Fibroblast of lung (primary cell): ENCODE data around the gene OR1J4. TPM values are rescaled to one million over a fixed set of nuclear protein-coding genes. Genes with fewer than 3 reads are reported as not detected.

Source experiments
- DNase-seq, 2 donors: peaks; one replicate each; pipeline versions ENCODE4 v3.0.0 to v3.0.0-alpha.2; 2010; ENCODE audit warnings: low read depth in 2 of 2
- H2AFZ ChIP-seq: 2 replicates; pipeline ENCODE4 v1.5.1; 2012; ENCODE audit warnings: low read length, control low read depth, inconsistent platforms
- H3K27ac ChIP-seq: 2 replicates; pipeline ENCODE4 v1.5.1; 2011; ENCODE audit warnings: low read length, control low read depth; ENCODE audit not compliant: insufficient read depth
- H3K27me3 ChIP-seq: 2 replicates; pipeline ENCODE4 v1.5.1; 2011; ENCODE audit warnings: mild to moderate bottlenecking, low read length; ENCODE audit not compliant: control insufficient read depth, insufficient read depth
- H3K36me3 ChIP-seq: 2 replicates; pipeline ENCODE4 v1.5.1; 2011; ENCODE audit warnings: low read length; ENCODE audit not compliant: control insufficient read depth, insufficient read depth
- H3K4me1 ChIP-seq: 2 replicates; pipeline ENCODE4 v1.5.1; 2011; ENCODE audit warnings: low read length; ENCODE audit not compliant: control insufficient read depth, insufficient read depth; ENCODE audit errors: extremely low read depth
- H3K4me2 ChIP-seq: 2 replicates; pipeline ENCODE4 v1.5.1; 2011; ENCODE audit warnings: low read length, control low read depth; ENCODE audit not compliant: insufficient read depth; ENCODE audit errors: extremely low read depth
- H3K4me3 ChIP-seq, 4 experiments: fragments of 200-600 bp in 1 of 4; sonication (generic) in 1 of 4; replicated peaks in 1 of 4; 2 replicates each; pipeline ENCODE4 v1.5.1; 2011 to 2016; ENCODE audit warnings: low read length in 4 of 4, low read depth in 3 of 4, mild to moderate bottlenecking in 3 of 4, control low read depth in 2 of 4, inconsistent platforms in 1 of 4, mixed read lengths in 1 of 4; ENCODE audit not compliant: insufficient read depth in 1 of 4; ENCODE audit errors: control extremely low read depth in 1 of 4
- H3K79me2 ChIP-seq: 2 replicates; pipeline ENCODE4 v1.5.1; 2012; ENCODE audit warnings: mild to moderate bottlenecking, low read length, inconsistent platforms; ENCODE audit not compliant: control insufficient read depth, insufficient read depth
- H3K9ac ChIP-seq: 2 replicates; pipeline ENCODE4 v1.5.1; 2011; ENCODE audit warnings: mild to moderate bottlenecking, low read length, control low read depth; ENCODE audit not compliant: insufficient read depth
- H3K9me3 ChIP-seq: 2 replicates; pipeline ENCODE4 v1.5.1; 2012; ENCODE audit warnings: low read depth, low read length; ENCODE audit not compliant: control insufficient read depth, insufficient read depth
- H4K20me1 ChIP-seq: 2 replicates; pipeline ENCODE4 v1.5.1; 2011; ENCODE audit warnings: low read length; ENCODE audit not compliant: control insufficient read depth, insufficient read depth; ENCODE audit errors: extremely low read depth
- EZH2 ChIP-seq: IDR thresholded peaks from 2 replicates; pipeline ENCODE4 v1.5.1; 2012; ENCODE audit warnings: low read length, control low read depth, mild to moderate bottlenecking; ENCODE audit errors: missing control alignments
- polyA plus RNA-seq, 2 donors: library from polyadenylated mRNA; depleted of rRNA in 1 of 2; stranded (reverse) in 1 of 2; unstranded in 1 of 2; fragments of >200 nt; gene quantifications; 2 replicates each; pipeline ENCODE4 v1.2.1, GENCODE V29; 2011 to 2012; ENCODE audit warnings: missing spikeins in 1 of 2
- total RNA-seq: library from RNA; depleted of rRNA; stranded (reverse); fragments of >200 nt; gene quantifications from 2 replicates; pipeline ENCODE4 v1.2.1, GENCODE V29; 2014
- TF ChIP-seq, protein P1 (sequence below), 2 donors: IDR thresholded peaks in 1 of 2; conservative IDR thresholded peaks in 1 of 2; 1 replicate in 1 of 2; 2 replicates in 1 of 2; pipeline ENCODE4 v1.5.1; 2011 to 2012; ENCODE audit warnings: low read length in 2 of 2, control low read depth in 1 of 2, inconsistent platforms in 1 of 2, low read depth in 1 of 2, mild to moderate bottlenecking in 1 of 2

The OR1J4 gene
- total and polyA plus RNA-seq, 2 donors (not counting 1 experiment from before 2014, with no cell fraction given) = 0.34 TPM; not detected in 1

DNA sequence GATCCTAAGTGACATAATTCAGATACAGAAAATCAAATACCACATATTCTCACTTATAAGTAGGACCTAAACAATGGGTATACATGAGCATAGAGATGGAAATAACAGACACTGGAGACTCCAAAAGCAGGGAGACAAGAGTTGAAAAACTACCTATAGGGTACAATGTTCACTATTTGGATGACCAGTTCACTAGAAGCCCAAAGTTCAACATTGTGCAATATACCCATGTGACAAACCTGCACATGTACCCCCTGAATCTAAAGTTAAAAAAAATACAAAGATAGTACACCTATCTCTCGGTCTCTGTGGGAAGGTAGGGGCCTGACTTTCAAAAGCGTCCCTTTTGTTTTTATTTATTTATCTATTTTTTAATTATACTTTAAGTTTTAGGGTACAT lies 19.8 kb downstream of the OR1J4 start:
- no peak overlapping the region for H3K9ac ChIP-seq
- no peaks in the 10 kb centered on the region for H3K9me3 ChIP-seq
- no peak overlapping the region for H2AFZ ChIP-seq
- no peaks in the 10 kb centered on the region for H3K27me3 ChIP-seq
- H3K4me3 ChIP-seq = no peak overlapping the region
- no peak overlapping the region for H3K27ac ChIP-seq
- H3K79me2 ChIP-seq = no peaks in the 10 kb centered on the region
- no peaks in the 10 kb centered on the region for H3K4me1 ChIP-seq
- no peak overlapping the region for H3K4me2 ChIP-seq
- TF ChIP-seq, protein P1, sequence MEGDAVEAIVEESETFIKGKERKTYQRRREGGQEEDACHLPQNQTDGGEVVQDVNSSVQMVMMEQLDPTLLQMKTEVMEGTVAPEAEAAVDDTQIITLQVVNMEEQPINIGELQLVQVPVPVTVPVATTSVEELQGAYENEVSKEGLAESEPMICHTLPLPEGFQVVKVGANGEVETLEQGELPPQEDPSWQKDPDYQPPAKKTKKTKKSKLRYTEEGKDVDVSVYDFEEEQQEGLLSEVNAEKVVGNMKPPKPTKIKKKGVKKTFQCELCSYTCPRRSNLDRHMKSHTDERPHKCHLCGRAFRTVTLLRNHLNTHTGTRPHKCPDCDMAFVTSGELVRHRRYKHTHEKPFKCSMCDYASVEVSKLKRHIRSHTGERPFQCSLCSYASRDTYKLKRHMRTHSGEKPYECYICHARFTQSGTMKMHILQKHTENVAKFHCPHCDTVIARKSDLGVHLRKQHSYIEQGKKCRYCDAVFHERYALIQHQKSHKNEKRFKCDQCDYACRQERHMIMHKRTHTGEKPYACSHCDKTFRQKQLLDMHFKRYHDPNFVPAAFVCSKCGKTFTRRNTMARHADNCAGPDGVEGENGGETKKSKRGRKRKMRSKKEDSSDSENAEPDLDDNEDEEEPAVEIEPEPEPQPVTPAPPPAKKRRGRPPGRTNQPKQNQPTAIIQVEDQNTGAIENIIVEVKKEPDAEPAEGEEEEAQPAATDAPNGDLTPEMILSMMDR (conservative IDR thresholded peaks at IDR 0.05 in 1 of 2, IDR thresholded peaks at IDR 0.05 in 1 of 2; ENCODE audit: low read depth in 1 of 2, low read length in 2 of 2) = no peak
- no peak for TF ChIP-seq EZH2
- no peaks in the 10 kb centered on the region for H3K36me3 ChIP-seq
- DNase-seq = no peak
- no peaks in the 10 kb centered on the region for H4K20me1 ChIP-seq

DNA sequence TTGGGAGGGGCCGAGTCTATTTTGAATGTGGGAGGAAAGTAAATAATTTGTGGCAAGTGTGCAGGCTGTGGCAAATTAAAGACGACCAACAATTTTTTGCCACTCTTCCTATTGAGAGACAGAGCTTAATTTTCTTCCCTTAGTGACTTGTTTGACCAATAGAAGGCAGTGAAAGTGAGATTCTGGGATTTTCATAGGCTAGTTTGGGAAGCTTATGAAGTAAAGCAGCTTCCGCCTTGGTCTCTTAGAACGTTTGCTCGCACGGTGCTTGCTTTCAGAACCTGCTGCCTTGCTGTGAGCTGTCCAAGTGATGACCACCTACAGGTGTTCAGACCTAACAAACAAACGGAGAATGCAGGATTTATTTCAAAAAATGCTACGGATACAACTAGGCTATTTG lies 27.3 kb downstream of the OR1J4 start:
- Histone ChIP-seq H3K4me1 (no peaks in the 10 kb centered on the region), H3K27ac (no peak overlapping the region), H3K4me2 (no peak overlapping the region), H3K9me3 (no peaks in the 10 kb centered on the region), H3K79me2 (no peaks in the 10 kb centered on the region), H3K4me3 (no peak overlapping the region), H3K36me3 (no peaks in the 10 kb centered on the region), H4K20me1 (no peaks in the 10 kb centered on the region), H3K9ac (no peak overlapping the region), H3K27me3 (no peaks in the 10 kb centered on the region), H2AFZ (no peak overlapping the region)
- TF ChIP-seq, protein P1 (conservative IDR thresholded peaks at IDR 0.05 in 1 of 2, IDR thresholded peaks at IDR 0.05 in 1 of 2; ENCODE audit: low read depth in 1 of 2, low read length in 2 of 2) = no peak
- no peak for TF ChIP-seq EZH2
- DNase-seq = no peak

DNA sequence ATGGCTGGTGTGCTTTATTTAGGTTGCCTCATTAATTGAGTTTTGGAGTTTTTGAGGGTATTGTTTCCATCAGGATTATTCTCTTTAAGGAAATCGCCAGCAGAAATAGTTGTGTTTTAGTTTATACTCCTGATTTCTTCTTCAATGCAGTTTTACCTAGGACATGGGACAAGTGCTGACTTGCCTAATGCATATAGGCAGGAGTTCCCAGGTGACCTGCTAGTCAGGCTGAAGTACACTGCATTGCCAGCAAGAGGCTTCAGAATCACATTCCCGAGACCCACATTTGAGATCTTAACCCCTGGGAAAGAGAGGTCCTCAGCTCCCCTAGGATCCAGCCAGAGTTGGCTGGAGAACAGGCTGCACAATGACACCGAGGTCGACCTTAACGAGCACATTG lies 32.4 kb downstream of the OR1J4 start:
- Histone ChIP-seq H3K79me2 (no peaks in the 10 kb centered on the region), H3K27ac (no peak overlapping the region), H3K36me3 (no peaks in the 10 kb centered on the region), H3K27me3 (no peaks in the 10 kb centered on the region), H4K20me1 (no peaks in the 10 kb centered on the region), H3K4me3 (no peak overlapping the region), H3K4me1 (no peaks in the 10 kb centered on the region), H2AFZ (no peak overlapping the region), H3K9ac (no peak overlapping the region), H3K4me2 (no peak overlapping the region), H3K9me3 (no peaks in the 10 kb centered on the region)
- no peak for DNase-seq
- TF ChIP-seq EZH2 = no peak
- TF ChIP-seq, protein P1 (conservative IDR thresholded peaks at IDR 0.05 in 1 of 2, IDR thresholded peaks at IDR 0.05 in 1 of 2; ENCODE audit: low read depth in 1 of 2, low read length in 2 of 2) = no peak
